Measurements from ENCODE around the gene BDH2.
A peak's percentile ranks its signal among the peaks of the same experiment; 100 is the strongest.

BDH2 gene

GRCh38 chr4:103060453-103061148 lies 39.0 kb downstream of the BDH2 start:
- H3K4me3 ChIP-seq (ENCODE audit: control insufficient read depth, low read depth, low read length): no peak overlapping the region
- no peak for DNase-seq (ENCODE audit: low read depth)
- no peak for TF ChIP-seq CTCF (IDR thresholded peaks at IDR 0.05; ENCODE audit: control insufficient read depth, insufficient read depth, low read depth, low read length, missing control alignments)

DNA sequence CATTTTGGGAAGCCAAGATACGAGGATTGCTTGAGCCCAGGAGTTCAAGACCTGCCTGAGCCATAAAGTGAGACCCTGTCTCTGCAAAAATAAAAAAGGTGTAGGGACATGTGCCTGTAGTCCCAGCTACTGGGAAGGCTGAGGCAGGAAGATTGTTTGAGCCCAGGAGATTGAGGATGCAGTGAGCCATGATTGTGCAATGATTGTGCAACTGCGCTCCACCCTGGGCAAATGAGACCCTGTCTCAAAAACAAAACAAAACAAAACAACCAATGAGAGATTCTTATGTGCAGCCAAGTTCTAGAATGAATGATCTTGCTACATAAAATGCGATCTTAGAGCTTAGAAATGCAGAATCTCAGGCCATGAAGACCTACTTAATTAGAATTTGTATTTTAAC lies 45.6 kb downstream of the BDH2 start:
- DNase-seq (ENCODE audit: low read depth): no peak
- H3K4me3 ChIP-seq (ENCODE audit: control insufficient read depth, low read depth, low read length): no peak overlapping the region
- TF ChIP-seq CTCF (IDR thresholded peaks at IDR 0.05; ENCODE audit: control insufficient read depth, insufficient read depth, low read depth, low read length, missing control alignments): no peak

DNA sequence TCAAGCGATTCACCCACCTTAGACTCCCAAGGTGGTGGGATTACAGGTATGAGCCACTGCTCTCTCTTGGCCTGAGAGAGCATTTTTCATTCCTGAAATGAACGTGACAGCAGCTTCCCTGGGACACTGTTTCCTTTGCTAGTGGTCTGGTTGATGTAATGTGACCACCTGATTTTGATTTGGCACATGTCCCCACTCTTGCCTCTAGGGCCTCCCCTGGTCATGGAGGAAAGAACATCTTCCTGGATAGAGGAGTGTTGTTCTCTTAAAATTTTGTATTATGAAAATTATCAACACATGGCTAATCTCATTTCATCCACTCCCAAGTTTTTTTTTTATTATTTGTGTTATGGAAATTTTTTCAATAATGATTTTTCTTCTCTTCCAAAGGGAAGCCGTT lies 46.9 kb downstream of the BDH2 start:
- no peak for DNase-seq (ENCODE audit: low read depth)
- no peak for TF ChIP-seq CTCF (IDR thresholded peaks at IDR 0.05; ENCODE audit: control insufficient read depth, insufficient read depth, low read depth, low read length, missing control alignments)
- H3K4me3 ChIP-seq (ENCODE audit: control insufficient read depth, low read depth, low read length): no peak overlapping the region

DNA sequence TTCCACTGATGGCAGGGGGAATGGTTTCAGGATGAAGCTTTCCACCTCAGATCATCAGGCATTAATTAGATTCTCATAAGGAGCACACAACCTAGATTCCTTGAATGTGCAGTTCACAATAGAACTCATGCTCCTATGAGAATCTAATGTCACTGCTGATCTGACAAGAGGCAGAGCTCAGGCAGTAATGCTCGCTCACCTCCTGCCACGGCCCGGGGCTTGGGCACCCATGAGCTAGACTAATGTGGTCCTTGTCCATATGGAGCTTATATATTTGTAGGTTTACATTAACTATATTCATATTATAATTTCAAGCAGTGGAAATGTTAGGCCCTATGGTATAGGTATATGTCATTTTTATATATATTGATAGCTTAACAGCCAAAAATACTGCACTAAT lies 47.5 kb downstream of the BDH2 start:
- TF ChIP-seq CTCF (IDR thresholded peaks at IDR 0.05; ENCODE audit: control insufficient read depth, insufficient read depth, low read depth, low read length, missing control alignments): no peak
- DNase-seq (ENCODE audit: low read depth): no peak

DNA sequence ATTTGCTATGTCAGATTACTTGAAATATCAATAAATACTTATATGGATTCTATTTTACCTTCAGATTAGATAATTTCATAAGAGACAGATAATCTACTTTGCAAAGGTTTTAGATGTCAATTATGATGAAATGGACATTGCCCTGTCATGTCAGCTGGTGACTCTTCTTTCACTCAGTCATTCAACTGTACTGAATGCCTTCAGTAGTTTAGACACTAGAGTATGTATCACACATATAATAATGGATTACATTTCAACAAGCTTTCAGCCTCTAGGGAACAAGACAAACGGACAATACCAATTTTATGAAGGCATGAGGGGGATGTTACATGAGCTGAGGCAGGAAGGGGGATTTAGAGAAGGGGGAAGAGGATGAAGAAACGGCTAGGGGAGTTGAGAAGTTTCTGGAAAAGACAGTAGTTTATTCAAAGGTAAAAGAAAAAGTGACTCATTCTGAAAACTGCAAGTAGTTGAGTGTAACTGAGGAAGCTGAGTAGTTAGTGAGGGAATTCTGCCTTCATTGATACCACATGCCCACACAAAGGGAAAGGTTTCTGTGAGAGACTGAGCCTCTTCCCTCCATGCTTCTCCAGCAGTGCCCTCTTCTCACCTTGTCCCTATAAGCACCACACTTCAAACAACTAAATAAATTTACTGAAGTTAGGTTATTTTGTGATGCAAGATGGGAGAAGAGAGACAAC lies 48.7 kb downstream of the BDH2 start:
- no peak for TF ChIP-seq CTCF (IDR thresholded peaks at IDR 0.05; ENCODE audit: control insufficient read depth, insufficient read depth, low read depth, low read length, missing control alignments)
- H3K4me3 ChIP-seq (ENCODE audit: control insufficient read depth, low read depth, low read length): no peak overlapping the region; the same call in 1 of the 2 replicates
- DNase-seq (ENCODE audit: low read depth): no peak

More for the DNA sequence above, 47.5 kb downstream of the BDH2 start:
- no peak overlapping the region for H3K4me3 ChIP-seq (ENCODE audit: control insufficient read depth, low read depth, low read length)

DNA sequence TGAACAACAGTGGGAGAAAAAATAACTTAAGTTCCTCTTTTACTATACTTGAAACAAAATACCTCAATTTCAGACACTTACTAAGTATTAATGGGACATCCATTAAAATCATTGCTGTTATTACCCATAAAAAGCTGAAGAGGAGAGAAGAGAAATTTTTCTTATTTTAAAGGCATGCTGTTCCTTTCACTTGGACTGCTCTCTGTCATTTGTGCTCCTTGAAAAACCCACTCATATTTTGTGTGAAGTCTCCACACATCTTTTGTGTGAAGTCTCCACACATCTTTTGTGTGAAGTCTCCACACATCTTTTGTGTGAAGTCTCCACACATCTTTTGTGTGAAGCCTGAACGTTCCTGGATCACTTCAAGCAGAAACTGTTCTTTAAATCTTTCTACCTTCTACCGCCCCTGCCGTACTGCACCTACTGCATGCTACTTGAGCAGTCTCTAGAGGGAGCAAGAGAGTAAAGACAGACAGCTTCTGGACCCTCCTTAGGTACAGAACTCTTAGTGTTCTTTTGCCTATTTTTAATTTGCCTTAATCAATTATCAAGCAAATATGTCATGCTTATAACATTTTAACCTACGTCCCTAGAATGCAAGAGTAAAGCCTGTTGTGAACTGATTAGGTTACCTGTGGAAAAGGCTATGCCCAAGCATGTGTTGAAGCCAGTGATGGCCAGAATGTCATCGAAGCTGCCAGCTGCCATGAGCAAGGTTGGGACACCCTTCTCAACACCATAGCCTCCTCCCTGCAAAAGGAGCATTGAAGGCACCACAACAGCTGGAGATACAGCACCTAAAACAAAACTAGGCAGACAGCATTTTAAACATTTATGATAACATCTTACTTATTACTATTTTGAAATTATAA lies 53.0 kb downstream of the BDH2 start:
- peak; percentile 76 for TF ChIP-seq CTCF (IDR thresholded peaks at IDR 0.05; ENCODE audit: control insufficient read depth, insufficient read depth, low read depth, low read length, missing control alignments)
- no peak overlapping the region for H3K4me3 ChIP-seq (ENCODE audit: control insufficient read depth, low read depth, low read length)
- DNase-seq (ENCODE audit: low read depth): no peak

Measured in AG09309 (cell line).